Femur (tissue), 1 donor: Measurements from ENCODE around the gene TBC1D7.
A peak's percentile ranks its signal among the peaks of the same experiment; 100 is the strongest.

Experiments used
- DNase-seq: peaks from one replicate; pipeline ENCODE4 v3.0.0-alpha.2; 2017

TBC1D7 gene

DNA sequence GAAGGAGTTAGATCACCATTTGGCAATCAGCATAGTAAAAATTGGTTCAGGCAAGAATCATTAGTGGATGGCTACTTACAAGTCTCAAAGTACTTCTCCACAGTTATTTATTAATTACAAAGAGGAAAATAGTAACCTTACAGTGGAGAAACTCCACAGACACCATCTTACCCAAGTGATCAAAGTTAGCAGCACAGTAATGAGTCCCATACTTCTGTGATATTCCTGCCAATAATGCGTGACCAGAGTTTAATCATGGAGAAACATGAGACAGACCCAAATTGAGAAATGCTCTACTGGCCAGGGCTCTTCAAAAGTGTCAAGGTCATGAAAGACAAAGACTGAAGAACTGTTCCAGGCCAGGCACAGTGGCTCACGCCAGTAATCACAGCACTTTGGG, 9.5 kb downstream of the TBC1D7 start:
- DNase-seq, result no peak

DNA sequence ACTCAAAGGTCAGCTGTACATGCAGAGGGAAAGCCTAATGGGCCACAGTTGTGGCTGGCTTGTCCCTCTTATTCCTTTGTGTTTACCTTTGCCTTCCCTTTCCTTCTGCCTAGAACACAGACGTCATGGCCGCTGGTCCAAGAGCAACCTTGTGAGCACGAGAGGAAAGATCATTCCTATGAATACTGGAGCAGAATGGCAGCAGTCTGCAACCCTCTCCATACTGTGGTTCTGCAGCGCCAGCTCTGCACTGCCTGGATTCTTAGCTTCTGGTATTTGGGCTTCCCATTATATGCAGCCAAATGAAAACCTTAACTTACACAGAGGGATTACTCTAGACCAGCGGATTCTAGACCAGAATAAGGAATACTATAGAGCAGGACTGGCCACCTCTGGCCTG, 12.4 kb downstream of the TBC1D7 start:
- DNase-seq, result no peak

DNA sequence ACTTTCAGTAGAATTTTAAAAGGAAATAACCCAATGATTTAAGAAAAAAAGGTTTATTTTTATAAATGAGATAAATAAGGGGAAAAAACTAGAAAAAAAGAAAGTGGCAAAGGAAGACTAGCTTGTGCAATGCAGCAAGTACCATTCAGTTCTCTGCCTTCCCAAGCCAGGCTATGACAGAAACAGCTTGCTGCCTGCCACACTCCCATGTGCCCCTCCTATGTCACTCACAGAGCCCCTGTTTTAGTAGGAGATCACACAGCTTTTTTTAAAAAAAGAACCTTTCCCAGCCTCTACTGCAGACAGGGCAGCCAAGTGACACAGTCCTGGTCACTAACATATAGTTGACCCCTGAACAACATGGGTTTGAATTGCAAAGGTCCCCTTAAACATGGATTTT, 13.5 kb downstream of the TBC1D7 start:
- DNase-seq, result no peak

DNA sequence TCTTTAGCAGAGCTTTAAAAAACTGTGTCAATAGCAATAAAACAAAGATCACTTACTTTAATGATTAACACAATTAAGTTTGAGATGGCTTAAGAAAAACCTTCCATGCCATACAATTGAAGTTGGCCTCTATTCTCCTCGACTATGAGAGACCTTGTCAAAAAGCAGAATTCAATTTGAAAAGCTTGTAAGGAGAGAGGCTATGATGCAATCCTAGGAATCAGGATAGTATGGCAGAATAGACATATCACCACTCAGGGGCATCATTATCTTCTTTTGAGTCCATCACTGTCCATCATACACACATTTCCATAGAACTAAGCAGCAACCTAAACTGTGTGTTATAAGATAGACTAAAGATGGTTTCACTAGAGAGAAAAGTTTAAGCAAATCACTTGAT, 17.2 kb downstream of the TBC1D7 start:
- DNase-seq, result no peak

DNA sequence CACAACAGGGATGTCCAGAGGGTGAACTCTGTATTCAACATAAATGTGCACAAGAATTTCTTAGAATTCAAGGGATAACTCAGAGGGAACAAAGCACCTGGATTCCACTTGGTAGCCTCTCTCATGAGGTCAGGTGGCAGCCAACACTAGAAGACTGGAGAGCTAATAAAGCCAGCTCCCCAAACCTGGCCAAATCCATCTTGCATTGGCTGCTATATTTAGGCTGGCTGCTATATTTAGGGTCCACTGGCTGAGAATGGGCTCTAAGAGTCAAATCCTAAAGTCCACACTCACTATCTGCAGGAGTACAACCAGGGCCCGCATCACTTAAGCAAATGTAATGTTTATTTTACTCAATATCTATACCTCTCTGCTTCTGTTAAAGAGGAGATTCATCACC, 20.0 kb downstream of the TBC1D7 start:
- DNase-seq, result no peak

DNA sequence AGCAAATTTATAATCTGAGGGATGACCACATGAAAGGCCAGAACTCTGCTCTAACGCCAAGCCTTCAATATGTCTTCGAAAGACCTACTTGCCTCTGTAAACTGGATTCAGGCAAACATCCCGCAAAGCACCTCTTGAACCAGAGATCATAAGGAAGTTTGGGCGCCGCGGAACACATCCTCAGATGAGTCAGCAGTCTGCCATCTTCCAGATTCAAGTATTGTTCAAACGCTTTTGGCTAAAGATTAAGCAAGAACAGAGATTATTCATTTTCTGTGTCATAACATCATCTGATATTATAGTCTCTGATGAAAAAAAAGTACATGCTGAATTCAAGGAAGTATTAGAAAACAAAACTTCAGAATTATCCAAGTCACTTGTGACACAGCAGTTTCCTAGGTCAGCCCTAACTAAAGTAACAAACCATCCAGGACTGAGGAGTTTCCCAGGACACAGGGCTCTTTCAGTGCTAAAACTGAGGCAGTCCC, 20.8 kb downstream of the TBC1D7 start:
- no peak for DNase-seq

DNA sequence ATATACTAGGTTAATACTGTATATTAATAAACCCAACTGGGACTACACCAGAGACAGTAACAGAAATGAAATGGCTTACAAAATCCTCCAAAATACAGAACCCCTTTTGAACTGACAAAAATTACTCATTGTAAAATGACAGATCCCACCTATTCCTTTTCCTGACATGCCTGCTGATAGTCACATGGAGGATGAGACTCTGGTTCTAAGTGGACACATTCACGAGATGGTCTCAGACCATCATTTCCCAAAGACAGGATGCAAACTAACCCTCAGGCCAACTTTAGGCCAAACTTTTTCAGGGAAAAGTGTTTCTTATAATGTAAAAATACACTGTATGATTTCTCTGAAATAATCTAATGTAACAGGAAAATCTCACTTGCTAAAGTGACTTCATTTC, 22.5 kb downstream of the TBC1D7 start:
- DNase-seq, result no peak

DNA sequence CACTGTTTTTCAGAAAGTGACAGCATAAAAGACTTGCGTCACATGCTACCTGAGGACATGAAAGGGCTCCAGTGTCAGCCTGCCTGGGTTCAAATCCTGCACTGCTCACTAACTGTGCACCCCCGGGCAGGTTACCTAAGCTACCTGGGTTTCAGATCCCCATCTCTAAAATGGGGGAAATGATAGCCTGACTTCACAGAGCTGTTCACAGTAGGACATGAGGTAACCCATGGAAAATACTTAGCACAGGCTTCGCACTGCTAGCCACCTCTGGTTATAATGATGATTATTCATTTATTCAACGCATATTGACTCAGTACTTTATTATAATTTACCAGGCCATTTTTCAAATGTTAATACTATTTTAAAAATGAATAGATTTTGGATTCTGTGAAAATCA, 23.0 kb downstream of the TBC1D7 start:
- DNase-seq, result no peak

DNA sequence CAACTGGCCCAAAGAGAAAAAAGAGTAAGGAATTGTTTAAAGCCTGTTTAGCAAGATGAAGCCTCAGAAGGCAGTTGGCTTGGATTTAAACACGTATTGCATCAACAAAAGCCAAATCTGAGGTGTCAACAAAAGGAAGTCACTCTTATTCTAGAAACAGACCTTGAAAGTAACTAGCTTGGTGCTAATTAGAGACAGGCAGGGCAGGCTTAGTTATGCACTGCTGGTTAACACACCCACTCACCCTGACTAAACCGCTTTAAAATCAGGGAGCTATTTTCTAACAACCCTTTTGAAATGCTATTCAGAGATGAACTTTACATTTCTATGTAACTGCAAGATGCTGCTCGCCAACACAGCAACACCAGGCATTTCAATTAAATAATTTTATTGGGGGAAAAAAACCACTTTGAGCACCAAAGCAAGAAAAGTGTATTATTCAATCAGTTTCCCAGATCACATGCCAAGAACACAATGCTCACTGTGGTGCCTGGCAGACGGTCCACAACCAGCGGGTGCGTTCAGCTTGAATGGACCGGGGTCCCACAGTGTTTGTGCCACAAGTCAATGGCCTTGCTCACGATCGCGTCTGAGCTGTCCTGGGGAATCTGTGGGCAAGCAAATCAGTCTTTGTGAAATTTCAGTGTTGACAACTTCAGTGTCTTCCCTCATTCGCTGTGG, 23.6 kb downstream of the TBC1D7 start:
- DNase-seq, result no peak

DNA sequence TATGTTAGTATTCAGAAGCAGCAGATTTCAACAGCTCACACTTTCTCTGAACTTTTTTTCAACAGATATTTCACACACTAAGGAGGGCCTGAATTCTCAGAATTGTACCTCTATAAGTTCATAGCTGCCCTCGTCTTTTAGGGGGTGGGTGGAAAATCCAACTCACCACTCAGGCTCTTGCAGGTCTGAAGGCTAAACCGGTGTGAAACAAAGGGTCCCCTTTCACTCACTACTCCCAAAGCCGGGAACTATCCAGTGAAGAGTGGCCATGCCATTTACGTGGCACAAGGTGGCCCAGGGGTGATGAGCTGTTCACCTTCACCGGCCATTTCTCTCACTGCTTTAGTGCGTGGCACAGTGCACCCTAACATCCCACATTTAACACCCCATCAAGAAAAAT, 24.2 kb downstream of the TBC1D7 start:
- DNase-seq, result no peak

DNA sequence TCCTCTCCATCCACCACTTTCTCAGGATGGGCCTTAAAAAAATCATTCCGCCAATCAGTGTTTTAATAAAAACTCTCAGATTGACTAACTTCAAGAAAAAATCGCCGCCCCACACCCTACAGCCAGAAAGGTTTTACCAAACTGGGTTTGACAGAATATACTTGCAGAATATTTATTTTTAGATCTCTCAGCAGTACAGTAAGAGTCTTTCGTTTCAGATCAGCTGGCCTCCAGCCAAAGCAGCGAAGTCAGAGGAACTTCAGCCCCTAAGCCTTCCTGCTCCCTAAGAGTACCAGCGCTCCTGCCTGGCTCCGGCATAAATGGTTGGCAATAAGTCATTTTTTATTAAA, 24.7 kb downstream of the TBC1D7 start:
- peak; percentile 78 for DNase-seq

DNA sequence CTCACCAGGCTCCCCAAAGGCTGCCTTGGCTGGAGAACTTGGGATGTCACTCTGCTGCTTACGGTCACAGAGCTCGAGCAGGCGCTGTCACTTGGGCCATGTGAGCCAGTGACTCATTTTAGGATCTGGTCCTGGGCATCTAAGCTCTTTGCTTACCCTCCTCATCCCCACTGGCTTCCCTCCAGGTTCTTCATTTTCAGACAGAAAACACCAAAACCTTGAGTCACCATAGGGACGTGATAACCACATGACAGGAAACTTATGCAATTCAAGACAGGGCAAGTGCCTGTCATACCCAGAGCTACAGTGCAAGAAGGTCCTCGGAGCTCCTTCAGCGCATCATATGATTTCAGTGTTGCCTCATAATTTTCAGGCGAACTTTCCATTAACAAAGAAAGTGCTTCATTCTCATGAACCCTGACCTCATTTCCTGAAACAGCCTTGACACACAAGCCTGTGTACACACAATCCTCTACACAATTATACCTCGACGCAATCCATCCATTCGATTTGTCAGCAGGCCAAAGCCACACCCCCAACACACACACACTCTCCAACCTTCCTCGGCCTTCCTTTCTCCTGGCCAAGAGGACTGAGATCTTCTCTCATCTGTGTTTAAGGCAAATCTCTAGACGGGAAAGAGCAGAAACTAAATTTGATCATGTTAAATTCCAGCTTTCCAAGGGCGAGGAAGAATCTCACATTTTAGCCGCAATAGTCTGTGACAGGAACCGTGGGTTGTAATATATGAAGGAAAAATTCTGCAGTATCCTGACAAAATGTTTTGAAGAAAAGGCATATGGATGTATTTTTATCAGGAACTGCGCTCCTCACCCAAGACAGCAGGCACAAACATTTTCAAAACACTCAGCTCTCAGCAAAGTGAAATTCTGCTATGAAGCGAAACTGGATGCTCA, 25.3 kb downstream of the TBC1D7 start:
- DNase-seq, result peak; percentile 52

DNA sequence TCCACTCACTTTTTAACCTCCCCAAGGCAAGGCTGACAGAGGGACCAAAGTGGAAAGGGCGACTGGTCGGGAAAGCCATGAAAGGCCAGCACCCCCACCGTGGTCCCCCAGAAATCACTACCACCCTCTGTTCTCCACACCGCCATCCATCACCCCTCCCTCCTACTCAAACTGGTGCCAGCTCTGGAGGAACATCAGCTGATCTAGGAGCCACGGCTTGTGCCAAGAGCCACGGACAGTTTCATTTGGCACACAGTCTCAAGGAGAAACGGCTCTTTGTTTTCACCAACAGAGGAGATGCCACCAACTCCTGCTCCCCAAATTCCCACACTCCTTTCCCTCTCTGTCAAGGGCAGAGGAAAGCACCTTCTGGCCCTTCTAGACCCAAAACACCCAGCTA, 26.0 kb downstream of the TBC1D7 start:
- no peak for DNase-seq

DNA sequence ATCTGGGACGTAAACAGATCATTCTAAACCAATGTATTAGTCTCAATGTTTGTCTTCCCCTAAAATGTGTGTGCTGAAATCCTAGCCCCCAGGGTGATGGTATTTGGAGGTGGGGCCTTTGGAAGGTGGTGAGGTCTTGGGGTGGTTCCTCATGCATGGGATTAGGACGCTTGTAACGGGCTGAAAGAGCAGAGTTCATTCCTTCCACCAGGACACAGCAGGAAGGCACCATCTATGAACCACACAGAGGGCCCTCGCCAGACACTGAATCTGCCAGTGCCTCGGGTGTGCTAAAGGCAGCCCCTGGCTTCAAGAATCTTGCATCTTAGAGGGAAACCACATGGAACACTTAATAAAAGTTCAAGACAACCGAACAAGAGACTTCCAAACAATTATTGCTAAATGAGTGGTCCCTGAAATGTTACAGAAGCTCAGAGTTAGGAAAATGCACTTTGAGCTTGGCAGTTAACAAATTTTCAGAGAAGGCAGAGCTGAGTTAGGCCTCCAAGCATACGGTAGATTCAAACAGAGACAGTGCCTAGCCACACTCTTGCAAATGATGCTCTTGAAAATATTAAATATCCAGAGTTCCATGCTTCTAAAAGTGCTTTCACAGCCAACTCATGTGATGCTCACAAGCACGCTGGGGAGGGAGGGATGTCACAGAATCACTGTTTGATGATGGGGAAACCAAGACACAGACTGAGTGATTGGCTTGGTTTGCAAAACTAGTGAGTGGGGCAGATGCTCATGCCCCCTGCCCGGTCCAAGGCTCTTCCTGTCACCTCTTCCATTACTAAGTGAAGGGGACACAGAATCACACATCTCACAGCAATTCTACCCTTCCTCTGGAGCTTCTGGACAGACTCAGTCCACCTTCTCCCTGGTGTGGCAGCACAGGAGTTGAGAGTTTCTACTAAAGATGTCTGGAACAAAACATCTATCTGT, 27.4 kb downstream of the TBC1D7 start:
- DNase-seq, result no peak

DNA sequence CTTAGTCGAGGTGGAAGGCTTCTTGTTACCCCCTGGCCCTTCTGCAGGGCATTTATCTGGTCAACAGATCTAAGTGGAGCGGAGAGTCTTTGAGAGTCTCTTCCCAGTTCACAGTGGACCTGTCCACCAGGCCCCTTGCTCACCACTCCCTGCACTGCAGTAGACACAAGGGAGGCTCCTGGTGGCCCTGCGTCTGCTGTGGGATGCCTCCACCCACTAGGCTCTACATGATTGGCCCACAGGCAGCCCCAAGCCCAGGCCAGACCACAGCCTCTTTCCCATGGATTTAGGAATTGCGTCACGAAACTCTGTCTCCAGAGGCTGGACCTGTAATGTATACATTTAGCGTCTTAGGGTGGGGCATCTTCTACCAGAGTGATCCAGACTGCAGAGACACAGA, 28.4 kb downstream of the TBC1D7 start:
- no peak for DNase-seq

DNA sequence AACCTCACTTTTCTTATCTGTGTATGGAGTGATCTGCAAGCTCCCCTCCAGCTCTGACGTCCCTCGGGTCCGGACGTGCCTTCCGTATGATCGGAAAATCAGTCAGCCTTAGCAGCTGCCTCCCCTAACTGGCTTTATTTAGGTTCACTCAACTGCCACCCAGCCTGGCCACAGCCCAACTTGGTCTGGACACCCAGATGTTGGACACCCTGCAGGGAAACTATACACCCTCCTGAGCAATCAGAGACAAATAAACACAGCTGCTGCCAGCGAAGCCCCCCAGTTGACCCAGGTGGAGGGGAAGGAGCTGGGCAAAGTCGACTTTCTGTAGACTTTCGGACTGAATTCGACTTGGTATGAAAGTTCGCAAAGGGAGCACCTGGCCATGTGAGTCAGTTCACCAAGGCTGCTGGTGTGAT, 28.9 kb downstream of the TBC1D7 start:
- DNase-seq, result no peak

DNA sequence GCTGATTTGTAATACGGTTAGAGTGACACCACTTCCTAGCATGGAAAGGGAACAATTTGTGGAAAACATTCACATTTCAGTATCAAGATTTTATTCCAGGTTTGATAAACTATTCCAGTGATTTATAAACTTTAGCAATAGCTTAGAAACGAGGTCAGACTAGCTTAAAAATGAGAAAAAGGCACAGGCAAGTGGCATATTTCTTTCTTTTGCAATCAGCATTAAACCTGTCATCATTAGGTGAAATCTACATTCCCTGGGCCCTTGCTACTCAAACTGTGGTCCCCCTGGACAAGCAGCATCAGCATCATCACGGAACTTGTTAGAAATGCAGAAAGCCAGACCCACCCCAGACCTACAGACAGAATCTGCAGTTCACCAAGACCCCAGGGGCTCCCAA, 29.9 kb downstream of the TBC1D7 start:
- no peak for DNase-seq

DNA sequence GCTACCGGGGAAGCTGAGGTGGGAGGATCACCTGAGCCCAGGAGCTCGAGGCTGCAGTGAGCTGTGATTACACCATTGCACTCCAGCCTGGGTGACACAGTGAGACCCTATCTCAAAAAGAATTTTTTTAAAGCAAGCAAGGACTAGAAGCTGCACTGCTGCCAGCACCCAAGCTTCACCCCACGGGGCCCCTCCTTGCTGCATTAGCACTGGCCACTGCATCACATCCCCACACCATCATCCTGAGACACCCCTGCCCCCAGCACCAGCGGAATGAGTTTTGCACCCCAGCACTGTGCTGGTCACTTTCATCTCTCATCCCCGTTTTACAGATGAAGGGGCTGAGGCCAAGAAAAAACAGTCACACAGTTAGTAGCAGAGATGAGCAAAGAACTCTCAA, 30.9 kb downstream of the TBC1D7 start:
- DNase-seq, result no peak

DNA sequence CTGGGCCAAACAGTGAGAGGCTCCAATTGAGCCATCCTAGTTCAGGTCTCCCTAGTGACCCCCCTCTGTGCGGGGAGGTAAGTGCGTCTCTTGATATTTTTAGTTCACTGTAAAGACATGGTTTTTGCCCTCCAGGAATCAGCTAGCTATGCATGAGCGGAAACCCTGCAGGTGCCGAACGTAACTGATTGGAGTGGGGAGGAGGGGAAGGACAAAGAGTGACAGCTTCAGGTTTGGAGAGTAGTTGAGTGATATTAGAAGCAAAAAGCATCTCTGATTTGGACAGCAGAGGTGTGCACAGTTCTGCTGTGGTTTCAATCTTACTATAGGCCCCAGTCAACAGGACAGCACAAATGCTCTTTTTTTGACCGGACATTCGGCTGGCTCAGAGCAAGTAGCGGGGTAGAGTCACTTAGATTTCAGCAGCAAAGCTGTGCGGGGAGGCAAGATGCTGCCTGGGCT, 31.8 kb downstream of the TBC1D7 start:
- DNase-seq, result no peak

DNA sequence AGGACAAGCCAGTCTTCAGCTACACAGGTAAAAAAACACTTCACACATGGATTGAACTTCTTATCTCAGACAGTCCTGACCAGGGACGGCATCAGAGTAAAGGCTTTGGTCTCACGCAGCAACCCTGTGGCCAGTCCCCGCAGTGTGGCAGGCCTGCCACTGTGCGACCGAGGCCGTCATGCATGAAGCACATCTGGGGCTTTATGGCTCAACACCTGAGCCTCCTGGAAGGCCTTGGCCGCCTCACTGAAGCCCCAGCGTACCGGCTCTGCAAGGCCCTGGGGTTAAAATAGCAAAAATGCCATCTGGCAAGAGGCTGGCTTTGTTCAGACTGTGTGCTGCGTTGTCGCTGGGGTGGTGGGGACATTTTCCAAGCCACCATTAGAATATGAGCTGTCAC, 32.8 kb downstream of the TBC1D7 start:
- no peak for DNase-seq

DNA sequence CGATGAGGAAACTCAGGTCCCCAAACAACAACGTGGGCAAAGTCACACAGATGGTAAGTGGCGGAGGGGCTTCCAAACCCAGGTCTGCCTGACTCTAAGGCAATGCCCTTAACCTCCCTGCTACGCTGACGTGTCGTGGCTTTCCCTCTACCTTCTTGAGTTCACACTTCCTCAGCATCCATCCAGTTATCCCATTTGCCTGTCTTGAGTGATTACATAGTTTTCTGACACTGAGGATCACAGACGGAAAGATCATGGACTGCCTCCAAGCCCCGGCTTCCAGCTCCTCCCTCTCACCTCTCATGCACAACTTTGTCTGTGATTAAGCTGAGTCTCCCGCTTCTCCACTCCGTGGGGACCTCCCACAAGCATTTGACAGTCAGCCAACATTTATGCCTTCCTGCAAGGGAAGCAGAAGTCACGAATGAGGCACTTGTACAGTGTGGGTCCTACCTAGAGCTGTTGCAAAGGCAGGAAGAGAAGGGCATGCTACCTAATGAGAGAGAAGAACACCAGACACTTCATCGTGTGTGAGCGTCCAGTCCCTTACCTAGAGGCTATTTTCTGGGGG, 33.8 kb downstream of the TBC1D7 start:
- peak; percentile 11 for DNase-seq

DNA sequence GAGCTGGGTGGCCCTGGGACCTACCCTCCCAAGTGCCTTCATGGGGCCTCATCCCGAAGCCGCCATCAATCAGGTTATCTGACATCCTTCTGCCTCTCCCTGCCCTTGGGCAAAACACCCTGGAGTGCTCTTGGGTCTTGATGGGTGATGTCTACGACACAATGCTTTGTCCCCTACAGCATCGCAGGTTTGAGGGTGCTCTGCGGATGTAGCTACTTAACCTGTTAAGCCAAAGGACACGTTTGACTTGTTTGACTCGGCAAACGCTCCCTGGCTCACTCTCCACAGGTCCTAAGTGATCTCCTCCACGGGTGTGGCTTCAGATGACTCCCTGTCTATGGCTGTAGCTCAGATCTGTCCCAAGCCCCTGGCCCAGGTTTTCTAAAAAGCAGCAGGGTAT, 35.6 kb downstream of the TBC1D7 start:
- no peak for DNase-seq

DNA sequence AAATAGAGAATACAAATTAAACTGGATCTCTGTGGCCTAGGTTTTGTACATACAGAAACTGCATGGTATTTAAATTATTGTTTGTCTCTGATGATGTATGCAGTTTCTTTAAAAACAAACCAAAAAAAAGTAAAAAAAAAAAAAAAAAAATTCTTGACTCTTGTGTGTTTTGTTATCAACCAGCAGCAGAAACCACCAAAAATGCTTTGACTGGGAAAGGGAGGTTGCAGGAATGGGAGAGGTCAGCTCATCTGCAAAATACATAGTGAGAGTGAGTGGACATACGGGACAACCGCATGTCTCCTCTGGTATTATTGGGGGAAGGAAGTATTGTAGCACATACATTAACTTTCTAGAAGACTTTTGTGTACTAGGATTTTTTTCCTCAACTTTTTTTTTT, 38.0 kb downstream of the TBC1D7 start:
- DNase-seq, result no peak
